ENCODE data around the gene CPD.

Gene CPD

GRCh38 chr17:30503558-30503957 is 124.8 kb downstream of the CPD start:
- DNase-seq (ENCODE audit: low read depth, low spot score), result no peak

GRCh38 chr17:30505868-30506417 is 127.2 kb downstream of the CPD start:
- no peak for DNase-seq (ENCODE audit: low read depth, low spot score)

GRCh38 chr17:30506481-30506880 is 127.8 kb downstream of the CPD start:
- DNase-seq (ENCODE audit: low read depth, low spot score), result no peak

- no peak for DNase-seq (ENCODE audit: low read depth, low spot score)
Observed at GRCh38 chr17:30513346-30513745, 134.6 kb downstream of the CPD start.

GRCh38 chr17:30514895-30515596 is 136.3 kb downstream of the CPD start:
- no peak for DNase-seq (ENCODE audit: low read depth, low spot score)

- no peak for DNase-seq (ENCODE audit: low read depth, low spot score)
Observed at GRCh38 chr17:30517786-30518185, 139.1 kb downstream of the CPD start.

GRCh38 chr17:30519166-30519565 is 140.4 kb downstream of the CPD start:
- no peak for DNase-seq (ENCODE audit: low read depth, low spot score)
